ENCODE data around the gene VWA5A. TPM values are rescaled to one million over a fixed set of nuclear protein-coding genes. Genes with fewer than 3 reads are reported as not detected.

Gene VWA5A
- total RNA-seq, 4 donors from 2014 or later: 10.1 to 72.5 (median 37.2) TPM

DNA sequence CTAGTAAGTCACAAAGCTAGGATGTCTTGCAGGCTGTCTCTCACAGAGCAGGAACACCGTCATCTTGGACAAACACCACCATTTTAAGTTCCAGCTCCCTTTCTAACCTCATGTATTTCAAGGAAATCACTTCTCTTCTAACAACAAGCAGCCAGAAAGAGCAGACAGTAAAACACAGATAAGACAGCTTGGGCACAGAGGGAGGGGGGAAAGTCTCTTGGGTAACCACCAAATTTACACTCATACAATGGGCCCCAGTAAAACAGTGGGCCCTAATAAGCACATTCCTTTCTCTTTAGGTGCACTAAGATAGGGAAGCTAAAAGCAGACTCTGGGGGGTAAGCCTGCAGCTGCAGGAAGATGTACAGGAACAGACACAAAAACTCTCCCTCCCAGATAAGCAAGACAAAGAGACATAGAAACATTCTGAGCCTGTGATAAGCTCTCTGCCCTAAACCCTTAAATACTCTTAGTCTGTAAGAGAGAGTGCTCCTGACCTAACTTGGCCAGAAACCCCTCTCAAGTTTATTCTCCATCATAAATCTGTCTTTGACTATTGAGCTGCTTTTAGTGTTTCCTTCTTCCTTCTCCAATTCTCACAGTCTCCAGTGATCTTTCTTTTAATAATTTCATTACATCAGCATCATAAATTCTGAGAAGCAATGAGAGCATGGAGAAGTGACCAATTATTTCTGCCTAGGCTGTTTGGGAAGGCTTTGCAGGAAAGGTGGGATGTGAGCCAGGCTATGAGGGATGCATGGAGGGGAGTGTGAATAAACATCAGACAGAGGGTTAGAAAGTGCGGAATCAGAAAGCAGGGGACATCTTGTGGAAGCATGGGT, 75.3 kb downstream of the VWA5A start:
- no peak overlapping the region for H3K27ac ChIP-seq
- H3K9me3 ChIP-seq: no peaks in the 10 kb centered on the region
- peaks cover 0 to 16% (median 5%) of the 10 kb centered on the region in 4 donors for H3K4me1 ChIP-seq
- intact Hi-C loops (cut with DNase I; ENCODE audit: low total_unique reads): no loop called here
- in situ Hi-C loops (cut with MboI; ENCODE audit: low pct_ligation_motif_present in 1 of 4, low pct_unique_long_range_greater_than_20kb in 1 of 4, low sequenced_read_pairs in 3 of 4): loop anchor here in 2 of 4 donors (10.0 kb wide), 1 partner anchor 116 kb away; no protein-coding TSS in a partner anchor
- H3K27me3 ChIP-seq: no peaks in the 10 kb centered on the region
- no peaks in the 10 kb centered on the region for H3K36me3 ChIP-seq
- DNase-seq: no peak
- TF ChIP-seq POLR2AphosphoS5 (IDR thresholded peaks at IDR 0.05): no peak
- TF ChIP-seq EP300 (IDR thresholded peaks at IDR 0.05; ENCODE audit: low read depth): no peak
- TF ChIP-seq POLR2A (IDR thresholded peaks at IDR 0.05): no peak
- TF ChIP-seq CTCF (IDR thresholded peaks at IDR 0.05): no peak
- 59 to 63% methylated on average over 2 of the region's 2 CpGs for WGBS, 2 donors (ENCODE audit: low coverage in 1 of 2)
- H3K4me3 ChIP-seq: no peak overlapping the region

DNA sequence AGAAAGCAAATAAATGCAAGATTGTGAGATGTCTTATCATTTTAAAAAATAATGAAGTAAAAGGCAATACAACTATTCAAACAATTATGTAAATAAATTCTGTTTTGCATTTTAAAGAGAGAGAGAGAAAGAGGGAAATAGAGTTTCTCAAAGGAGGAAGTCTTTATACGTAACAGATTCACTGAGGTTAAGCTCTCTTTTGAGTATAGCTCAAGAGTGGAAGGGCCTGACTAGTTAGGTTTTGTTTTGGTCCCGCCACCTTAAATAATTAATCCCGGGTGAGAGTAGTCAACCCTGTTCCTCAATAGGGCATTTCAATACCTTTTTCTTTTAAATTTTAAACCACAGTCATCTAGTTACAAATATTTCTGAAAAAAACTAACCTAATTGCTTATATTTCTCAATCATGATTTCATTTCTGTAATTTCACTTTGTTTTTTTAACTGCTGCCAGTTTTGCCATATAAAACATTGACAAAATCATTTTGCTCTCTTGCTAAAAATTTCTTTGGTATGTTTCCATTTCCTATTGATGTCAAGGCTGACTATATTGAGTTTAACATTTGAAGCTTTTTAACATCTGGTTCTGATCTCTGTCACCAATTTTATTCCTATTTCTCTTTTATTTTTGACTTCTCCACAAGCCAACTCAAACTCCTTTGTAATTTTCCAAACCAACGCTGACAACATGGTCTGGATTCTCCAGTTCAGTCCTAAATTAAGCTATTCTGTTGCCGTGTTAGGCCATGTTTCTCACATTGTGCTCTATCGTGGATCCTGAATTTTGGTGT, 78.2 kb downstream of the VWA5A start:
- Histone ChIP-seq H3K9me3 (no peaks in the 10 kb centered on the region), H3K36me3 (no peaks in the 10 kb centered on the region), H3K4me1 (peaks cover 0 to 16% (median 5%) of the 10 kb centered on the region in 4 donors), H3K27me3 (no peaks in the 10 kb centered on the region), H3K27ac (peak overlapping the region in 1 of 4 donors; percentile 35), H3K4me3 (no peak overlapping the region)
- DNase-seq: no peak
- TF ChIP-seq POLR2AphosphoS5 (IDR thresholded peaks at IDR 0.05) (no peak), CTCF (IDR thresholded peaks at IDR 0.05) (no peak), EP300 (IDR thresholded peaks at IDR 0.05; ENCODE audit: low read depth) (no peak), POLR2A (IDR thresholded peaks at IDR 0.05) (no peak)
- intact Hi-C loops (cut with DNase I; ENCODE audit: low total_unique reads) (no loop called here), in situ Hi-C loops (cut with MboI; ENCODE audit: low pct_ligation_motif_present in 1 of 4, low pct_unique_long_range_greater_than_20kb in 1 of 4, low sequenced_read_pairs in 3 of 4) (loop anchor here in 2 of 4 donors (10.0 kb wide), 1 partner anchor 119 kb away; no protein-coding TSS in a partner anchor)
- WGBS, 2 donors (ENCODE audit: low coverage in 1 of 2): 71 to 82% methylated on average over 6 of the region's 6 CpGs

DNA sequence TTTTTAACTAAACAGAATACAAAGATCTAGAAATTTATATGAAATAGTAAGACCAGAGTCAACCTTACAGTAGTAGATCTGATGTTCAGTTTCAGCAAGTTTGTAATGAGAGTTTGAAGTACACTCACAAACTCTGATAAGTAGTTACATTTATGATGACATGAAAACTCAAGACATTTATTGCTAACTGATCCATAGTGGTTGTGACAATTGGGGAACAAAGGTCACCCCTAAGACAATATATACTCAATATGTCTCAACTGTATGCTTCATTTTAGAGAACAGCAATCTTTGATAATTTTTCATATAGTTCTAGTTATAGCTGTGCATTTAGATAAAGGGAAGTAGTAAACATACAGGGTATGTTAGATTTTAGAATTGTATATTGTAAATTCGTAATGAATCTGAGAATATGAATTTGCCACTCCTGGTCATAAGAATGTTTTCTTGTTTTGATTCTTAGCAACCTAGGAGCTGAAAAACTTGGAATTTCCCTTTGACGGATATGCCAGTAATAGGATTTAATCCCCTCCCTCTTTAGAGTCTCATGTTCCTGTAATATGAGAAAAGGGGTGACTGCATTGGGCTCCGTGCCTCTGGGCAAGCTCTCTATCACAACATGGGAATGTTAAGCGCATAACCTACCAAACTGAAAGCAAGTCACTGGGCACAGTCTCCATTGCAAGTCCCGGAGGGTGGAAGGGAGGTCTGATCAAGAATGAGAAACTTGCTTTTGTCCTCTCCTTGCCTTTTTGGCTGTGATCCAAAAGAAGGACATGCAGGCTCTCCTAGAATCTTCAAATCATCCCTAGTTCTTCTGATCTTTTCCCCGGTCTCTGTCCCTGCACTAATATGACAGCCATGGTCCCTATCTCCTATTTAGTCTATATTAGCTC, 79.3 kb downstream of the VWA5A start:
- no peak overlapping the region for H3K4me3 ChIP-seq
- in situ Hi-C loops (cut with MboI; ENCODE audit: low pct_ligation_motif_present in 1 of 4, low pct_unique_long_range_greater_than_20kb in 1 of 4, low sequenced_read_pairs in 3 of 4): loop anchor here in 2 of 4 donors (10.0 kb wide), 1 partner anchor 120 kb away; no protein-coding TSS in a partner anchor

More for the DNA sequence above, 79.3 kb downstream of the VWA5A start:
- TF ChIP-seq EP300 (IDR thresholded peaks at IDR 0.05; ENCODE audit: low read depth): no peak
- no peak for TF ChIP-seq CTCF (IDR thresholded peaks at IDR 0.05)
- TF ChIP-seq POLR2A (IDR thresholded peaks at IDR 0.05): no peak
- TF ChIP-seq POLR2AphosphoS5 (IDR thresholded peaks at IDR 0.05): no peak
- 50 to 64% methylated on average over 5 to 6 of the region's 6 CpGs for WGBS, 2 donors (ENCODE audit: low coverage in 1 of 2)
- H3K4me1 ChIP-seq: peaks cover 0 to 16% (median 5%) of the 10 kb centered on the region in 4 donors
- no peaks in the 10 kb centered on the region for H3K9me3 ChIP-seq
- H3K36me3 ChIP-seq: no peaks in the 10 kb centered on the region
- H3K27me3 ChIP-seq: no peaks in the 10 kb centered on the region
- intact Hi-C loops (cut with DNase I; ENCODE audit: low total_unique reads): no loop called here
- no peak for DNase-seq
- peak overlapping the region in 3 of 4 donors; percentile 28 to 56 (median 53) for H3K27ac ChIP-seq
